Karpas-422 (cell line): ENCODE results near the gene RIMBP2. TPM values are rescaled to one million over a fixed set of nuclear protein-coding genes. Genes with fewer than 3 reads are reported as not detected.

ENCODE experiments used
- DNase-seq: peaks from one replicate; pipeline ENCODE4 v3.0.0-alpha.2; 2015
- H2AFZ ChIP-seq: fragments of 200-600 bp; sonication (generic); 2 replicates; pipeline ENCODE4 v1.6.1; 2014; ENCODE audit warnings: antibody characterized with exemption, low read length, mixed read lengths
- H3K27ac ChIP-seq: fragments of 200-600 bp; sonication (generic); 2 replicates; pipeline ENCODE4 v1.5.1; 2014; ENCODE audit warnings: mild to moderate bottlenecking, low read length, moderate library complexity
- H3K27me3 ChIP-seq: fragments of 200-600 bp; sonication (generic); 2 replicates; pipeline ENCODE4 v1.6.1; 2014; ENCODE audit warnings: low read length, mixed read lengths
- H3K36me3 ChIP-seq: fragments of 200-600 bp; sonication (generic); 2 replicates; pipeline ENCODE4 v1.6.1; 2014; ENCODE audit warnings: low read length, mixed read lengths; ENCODE audit not compliant: insufficient read depth
- H3K4me1 ChIP-seq: fragments of 200-600 bp; sonication (generic); 2 replicates; pipeline ENCODE4 v1.6.1; 2014; ENCODE audit warnings: mild to moderate bottlenecking, low read length, mixed read lengths
- H3K4me2 ChIP-seq: fragments of 200-600 bp; sonication (generic); 2 replicates; pipeline ENCODE4 v1.6.1; 2014; ENCODE audit warnings: low read length, low read depth, mild to moderate bottlenecking; ENCODE audit not compliant: poor library complexity, severe bottlenecking
- H3K4me3 ChIP-seq: fragments of 200-600 bp; sonication (generic); 2 replicates; pipeline ENCODE4 v1.5.1; 2014; ENCODE audit warnings: mild to moderate bottlenecking, antibody characterized with exemption, low read length, mixed read lengths
- H3K79me2 ChIP-seq: fragments of 200-600 bp; sonication (generic); 2 replicates; pipeline ENCODE4 v1.6.1; 2014; ENCODE audit warnings: mild to moderate bottlenecking, low read length, mixed read lengths
- H3K9ac ChIP-seq: fragments of 200-600 bp; sonication (generic); 2 replicates; pipeline ENCODE4 v1.6.0; 2014; ENCODE audit warnings: low read length
- H3K9me2 ChIP-seq: fragments of 200-600 bp; sonication (generic), shearing (Covaris generic); replicated peaks from 2 replicates; pipeline ENCODE4 v1.6.0; 2014; ENCODE audit warnings: mild to moderate bottlenecking, low read length, moderate library complexity; ENCODE audit not compliant: insufficient read depth
- H3K9me3 ChIP-seq: fragments of 300-700, 200-600 bp; sonication (generic); 2 replicates; pipeline ENCODE4 v1.6.1; 2014; ENCODE audit warnings: low read length, mixed read lengths
- H4K20me1 ChIP-seq: fragments of 200-600 bp; sonication (generic); 2 replicates; pipeline ENCODE4 v1.6.1; 2014; ENCODE audit warnings: mild to moderate bottlenecking, antibody characterized with exemption, low read length, low read depth; ENCODE audit not compliant: insufficient read depth
- total RNA-seq: library from RNA; depleted of rRNA; stranded (reverse); fragments of >200 nt; shearing (Covaris generic); gene quantifications from 2 replicates; pipeline ENCODE4 v1.2.3, GENCODE V29; 2014; ENCODE audit warnings: low replicate concordance

Gene RIMBP2
- total RNA-seq, 1 experiment from 2014 or later, result not detected

DNA sequence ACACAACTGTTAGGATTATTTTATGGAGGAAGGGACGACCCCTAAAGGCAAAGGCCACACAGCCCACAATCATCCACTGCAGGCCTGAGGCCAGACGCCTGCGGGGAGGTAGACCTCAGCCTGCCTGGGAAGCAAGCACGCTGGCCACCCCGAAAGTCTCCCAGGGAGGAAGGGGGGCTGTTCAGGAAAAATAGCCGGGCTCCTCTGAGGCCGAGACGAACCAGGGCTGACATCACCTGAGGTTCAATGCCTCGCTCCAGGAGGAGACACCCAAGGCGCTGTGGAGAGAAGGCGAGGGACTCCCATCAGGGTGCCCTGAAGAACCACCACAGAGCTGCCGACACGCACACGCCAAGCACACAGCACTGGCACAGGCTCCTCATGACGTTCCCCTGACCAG, 251.1 kb downstream of the RIMBP2 start:
- H3K27me3 ChIP-seq, result no peaks in the 10 kb centered on the region
- H3K4me2 ChIP-seq, result no peak overlapping the region
- no peaks in the 10 kb centered on the region for H3K4me1 ChIP-seq
- H2AFZ ChIP-seq, result no peak overlapping the region
- no peak overlapping the region for H3K27ac ChIP-seq
- H3K9me3 ChIP-seq, result no peaks in the 10 kb centered on the region; the same call in 1 of the 2 replicates
- no peaks in the 10 kb centered on the region for H3K9me2 ChIP-seq
- no peaks in the 10 kb centered on the region for H4K20me1 ChIP-seq
- no peak overlapping the region for H3K9ac ChIP-seq
- no peak for DNase-seq
- H3K4me3 ChIP-seq, result no peak overlapping the region
- H3K36me3 ChIP-seq, result no peaks in the 10 kb centered on the region
- no peaks in the 10 kb centered on the region for H3K79me2 ChIP-seq

DNA sequence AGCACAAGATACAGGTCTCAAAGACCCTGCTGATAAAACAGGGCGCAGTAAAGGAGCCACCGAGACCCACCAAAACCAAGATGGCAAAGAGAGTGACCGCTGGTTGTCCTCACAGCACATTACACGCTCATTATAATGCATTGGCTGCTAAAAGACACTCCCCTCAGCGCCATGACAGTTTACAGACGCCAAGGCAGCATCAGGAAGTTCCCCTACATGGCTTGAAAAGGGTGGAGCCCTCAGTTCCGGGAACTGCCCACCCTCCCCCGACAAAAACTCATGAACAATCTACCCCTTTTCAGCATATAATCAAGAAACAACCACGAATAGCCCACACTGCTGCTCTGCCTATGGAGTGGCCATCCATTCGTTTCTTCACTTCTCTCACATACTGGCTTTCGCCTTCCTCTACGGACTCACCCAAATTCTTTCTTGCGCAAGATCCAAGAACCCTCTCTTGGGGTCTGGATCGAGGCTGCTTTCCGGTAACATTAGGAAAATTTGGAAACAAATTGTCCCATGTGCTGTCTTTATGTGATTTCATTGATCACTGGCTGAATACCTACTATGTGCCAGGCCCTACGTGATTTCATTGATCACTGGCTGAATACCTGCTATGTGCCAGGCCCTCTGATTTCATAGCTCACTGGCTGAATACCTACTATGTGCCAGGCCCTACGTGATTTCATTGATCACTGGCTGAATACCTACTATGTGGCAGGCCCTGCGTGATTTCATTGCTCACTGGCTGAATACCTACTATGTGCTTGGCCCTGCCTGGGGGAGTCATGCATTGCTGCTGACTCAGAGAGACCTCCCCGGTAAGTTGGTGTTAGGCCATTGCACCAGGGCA, 252.1 kb downstream of the RIMBP2 start:
- no peak for DNase-seq
- no peaks in the 10 kb centered on the region for H4K20me1 ChIP-seq
- H3K9ac ChIP-seq, result no peak overlapping the region
- H2AFZ ChIP-seq, result no peak overlapping the region
- no peaks in the 10 kb centered on the region; the same call in 1 of the 2 replicates for H3K9me3 ChIP-seq
- H3K27ac ChIP-seq, result no peak overlapping the region
- no peaks in the 10 kb centered on the region for H3K36me3 ChIP-seq
- H3K4me2 ChIP-seq, result no peak overlapping the region
- H3K79me2 ChIP-seq, result no peaks in the 10 kb centered on the region
- no peaks in the 10 kb centered on the region for H3K9me2 ChIP-seq
- no peak overlapping the region for H3K4me3 ChIP-seq
- no peaks in the 10 kb centered on the region for H3K4me1 ChIP-seq
- no peaks in the 10 kb centered on the region for H3K27me3 ChIP-seq

DNA sequence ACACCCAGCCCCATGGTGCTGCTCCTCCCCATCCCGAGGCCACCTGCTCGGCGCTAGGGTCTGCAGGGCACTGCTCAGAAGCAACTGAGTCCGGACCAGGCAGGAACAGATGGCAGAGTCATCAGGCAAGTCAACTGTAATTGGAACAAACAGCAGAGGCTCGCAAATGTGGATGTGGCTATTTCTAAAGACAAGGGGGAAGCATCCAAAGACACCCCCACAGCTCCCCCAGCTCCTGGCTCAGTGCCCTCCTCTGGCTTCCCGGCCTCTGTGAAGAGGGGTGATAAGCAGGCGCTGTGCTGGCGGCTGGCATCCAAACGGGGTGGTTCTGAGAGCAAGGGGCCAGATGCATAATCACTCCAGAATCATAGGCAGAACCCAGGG, 252.8 kb downstream of the RIMBP2 start:
- Histone ChIP-seq H3K4me2 (no peak overlapping the region), H2AFZ (no peak overlapping the region), H3K27me3 (no peaks in the 10 kb centered on the region), H3K27ac (no peak overlapping the region), H3K4me1 (no peaks in the 10 kb centered on the region), H3K9me2 (no peaks in the 10 kb centered on the region), H3K9ac (no peak overlapping the region), H3K79me2 (no peaks in the 10 kb centered on the region), H3K36me3 (no peaks in the 10 kb centered on the region), H4K20me1 (no peaks in the 10 kb centered on the region), H3K4me3 (no peak overlapping the region), H3K9me3 (no peaks in the 10 kb centered on the region; the same call in 1 of the 2 replicates)
- no peak for DNase-seq

DNA sequence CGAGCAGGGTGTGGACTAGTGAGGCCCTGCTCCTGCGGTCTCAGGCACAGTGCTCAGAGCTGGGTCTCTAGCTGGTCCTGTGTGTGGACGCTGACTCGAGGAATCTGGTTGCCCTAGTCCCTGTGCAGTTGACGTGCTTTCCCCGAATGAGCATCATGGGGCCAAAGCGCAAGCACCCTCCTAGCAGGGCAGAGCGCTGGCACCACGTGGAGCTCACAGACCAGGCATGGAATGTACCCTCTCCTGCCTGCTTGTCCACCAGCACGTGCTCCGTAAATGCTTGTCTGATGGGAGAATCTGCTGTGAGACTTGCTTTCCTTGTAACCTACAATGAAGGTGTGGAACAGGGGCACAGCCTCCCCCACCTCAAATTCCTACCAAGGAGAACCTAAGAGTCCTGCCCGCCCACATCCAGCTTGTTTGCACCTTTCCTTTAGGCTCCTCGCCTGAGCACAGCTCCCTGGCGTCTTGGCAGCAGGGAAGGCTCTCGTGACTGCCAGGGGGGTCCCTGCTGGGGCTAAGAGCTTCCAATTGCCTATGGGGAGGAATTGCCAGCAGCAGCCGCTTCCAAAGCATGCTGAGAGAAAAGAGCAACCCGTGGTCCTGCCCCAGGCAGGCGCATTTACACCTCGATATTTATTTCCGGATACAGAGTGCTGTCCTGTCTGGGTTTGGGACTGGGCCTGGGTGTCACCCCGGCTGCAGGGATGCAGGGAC, 253.4 kb downstream of the RIMBP2 start:
- H3K4me3 ChIP-seq, result no peak overlapping the region
- H3K4me2 ChIP-seq, result no peak overlapping the region
- no peaks in the 10 kb centered on the region for H3K9me3 ChIP-seq
- H3K4me1 ChIP-seq, result no peaks in the 10 kb centered on the region
- H3K27ac ChIP-seq, result no peak overlapping the region
- H2AFZ ChIP-seq, result no peak overlapping the region
- no peaks in the 10 kb centered on the region for H3K27me3 ChIP-seq
- H3K9me2 ChIP-seq, result no peaks in the 10 kb centered on the region
- DNase-seq, result no peak
- H3K36me3 ChIP-seq, result no peaks in the 10 kb centered on the region
- no peak overlapping the region for H3K9ac ChIP-seq
- H3K79me2 ChIP-seq, result no peaks in the 10 kb centered on the region
- no peaks in the 10 kb centered on the region for H4K20me1 ChIP-seq

DNA sequence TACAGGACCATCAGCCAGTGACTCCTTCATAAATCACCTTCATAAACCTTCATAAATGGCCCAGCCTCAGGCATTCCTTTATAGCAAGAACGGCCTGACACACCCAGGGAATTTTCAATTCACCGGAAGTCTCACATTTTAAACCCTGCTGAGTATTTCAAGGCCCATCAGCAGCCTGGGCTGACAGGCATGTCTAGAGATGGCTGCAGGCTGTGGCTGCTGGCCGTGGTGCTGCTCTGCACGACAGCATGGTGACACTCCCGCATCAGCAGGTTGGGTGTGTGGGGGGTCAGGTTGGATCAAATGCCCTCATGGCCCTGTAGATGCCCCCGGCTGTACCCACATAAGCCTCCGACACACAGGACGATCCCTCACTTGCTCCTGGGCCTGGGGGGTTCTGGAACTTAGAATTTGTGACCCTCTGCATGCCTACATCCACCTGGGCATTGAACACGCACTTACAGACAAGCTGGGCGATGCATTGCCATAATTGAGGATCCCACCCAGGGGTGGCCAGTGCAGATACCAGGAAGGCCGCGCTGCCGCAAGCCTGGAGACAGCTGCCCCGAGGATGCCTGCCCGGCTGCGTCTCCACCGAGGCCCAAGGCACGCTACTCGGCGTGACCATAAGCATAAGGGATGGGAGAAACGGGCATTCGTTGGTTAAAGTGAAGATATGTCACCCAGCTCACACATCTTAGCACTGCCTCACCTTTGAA, 254.1 kb downstream of the RIMBP2 start:
- Histone ChIP-seq H4K20me1 (no peaks in the 10 kb centered on the region), H3K4me2 (no peak overlapping the region), H3K4me1 (no peaks in the 10 kb centered on the region), H3K27ac (no peak overlapping the region), H3K9me2 (no peaks in the 10 kb centered on the region), H3K9ac (no peak overlapping the region), H3K27me3 (no peaks in the 10 kb centered on the region), H3K4me3 (no peak overlapping the region), H2AFZ (no peak overlapping the region), H3K79me2 (no peaks in the 10 kb centered on the region), H3K36me3 (no peaks in the 10 kb centered on the region), H3K9me3 (no peaks in the 10 kb centered on the region)
- no peak for DNase-seq

DNA sequence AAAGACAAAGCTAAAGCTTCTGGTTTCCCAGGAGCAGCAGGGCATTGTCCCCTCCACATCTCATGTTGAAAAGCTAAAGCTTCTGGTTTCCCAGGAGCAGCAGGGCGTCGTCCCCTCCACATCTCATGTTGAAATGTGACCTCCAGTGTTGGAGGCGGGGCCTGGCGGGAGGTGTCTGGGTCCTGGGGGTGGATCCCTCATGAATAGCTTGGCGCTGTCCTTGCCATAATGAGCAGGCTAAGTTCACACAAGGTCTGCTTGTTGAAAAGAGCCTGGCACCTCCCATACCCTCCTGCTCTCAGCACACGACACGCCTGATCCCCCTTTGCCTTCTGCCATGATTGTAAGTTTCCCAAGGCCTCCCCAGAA, 254.7 kb downstream of the RIMBP2 start:
- no peak for DNase-seq
- Histone ChIP-seq H3K27ac (no peak overlapping the region), H3K4me3 (no peak overlapping the region), H3K4me2 (no peak overlapping the region), H4K20me1 (no peaks in the 10 kb centered on the region), H2AFZ (no peak overlapping the region), H3K27me3 (no peaks in the 10 kb centered on the region), H3K4me1 (no peaks in the 10 kb centered on the region), H3K36me3 (no peaks in the 10 kb centered on the region), H3K9me3 (no peaks in the 10 kb centered on the region), H3K9ac (no peak overlapping the region), H3K79me2 (no peaks in the 10 kb centered on the region), H3K9me2 (no peaks in the 10 kb centered on the region)

DNA sequence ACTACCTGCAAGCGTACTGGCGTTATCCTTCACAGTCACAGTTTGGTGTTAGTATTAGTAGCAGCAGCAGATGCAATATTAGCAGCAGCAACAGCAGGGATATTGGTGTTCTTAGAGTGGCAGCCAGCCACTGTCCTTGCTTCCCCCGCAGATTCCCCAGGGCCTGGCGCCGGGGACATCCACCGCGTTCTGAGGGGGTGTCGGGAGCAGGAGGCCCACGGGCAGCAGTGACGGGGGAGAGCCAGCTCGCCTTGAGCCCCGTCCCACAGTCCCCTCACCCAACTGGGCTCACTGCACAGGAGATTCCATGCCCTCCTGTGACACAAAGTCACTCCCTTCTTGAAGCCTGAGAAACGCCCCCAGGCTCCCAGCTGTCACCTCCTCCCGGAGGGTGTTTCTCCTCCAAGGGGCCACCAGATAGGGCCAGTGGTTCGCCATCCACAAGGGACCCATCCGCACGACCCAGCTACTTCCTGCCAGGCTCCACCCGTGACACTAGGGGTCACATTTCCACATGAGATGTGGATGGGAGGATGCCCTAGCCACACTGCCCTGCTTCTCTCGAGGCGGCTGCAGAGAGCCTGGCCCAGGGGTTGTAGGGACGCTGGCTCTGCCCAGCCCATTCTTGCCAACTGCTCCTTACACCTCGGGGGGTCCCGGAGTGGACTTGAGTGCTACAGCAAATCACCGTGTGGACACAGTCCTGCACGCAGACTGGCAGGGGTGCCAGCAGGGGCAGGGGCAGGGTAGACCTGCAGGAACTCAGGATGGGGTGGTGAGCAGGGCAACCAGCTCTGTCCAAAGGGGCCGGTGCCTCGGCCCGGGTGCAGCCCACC, 255.3 kb downstream of the RIMBP2 start:
- Histone ChIP-seq H3K9me2 (no peaks in the 10 kb centered on the region), H3K4me2 (no peak overlapping the region), H3K36me3 (no peaks in the 10 kb centered on the region), H2AFZ (no peak overlapping the region), H3K9ac (no peak overlapping the region), H3K27ac (no peak overlapping the region), H4K20me1 (no peaks in the 10 kb centered on the region), H3K9me3 (no peaks in the 10 kb centered on the region), H3K4me3 (no peak overlapping the region), H3K79me2 (no peaks in the 10 kb centered on the region), H3K4me1 (no peaks in the 10 kb centered on the region), H3K27me3 (no peaks in the 10 kb centered on the region)
- DNase-seq, result no peak
